Spleen (tissue), 11 donors: ENCODE data around the gene LNPEP. TPM values are rescaled to one million over a fixed set of nuclear protein-coding genes. Genes with fewer than 3 reads are reported as not detected.

Source experiments
- DNase-seq: peaks from one replicate; pipeline ENCODE4 v3.0.0-alpha.2; 2020
- H3K27ac ChIP-seq, 8 donors: fragments of 200-600 bp; sonication (generic) in 7 of 8; 1 replicate in 4 of 8; 2 replicates in 4 of 8; pipeline versions ENCODE4 v1.5.0 to v1.8.0; 2016 to 2021; ENCODE audit warnings: inconsistent platforms in 4 of 8, mild to moderate bottlenecking in 4 of 8, moderate library complexity in 1 of 8
- H3K27me3 ChIP-seq, 7 donors: fragments of 200-600 bp; sonication (generic) in 6 of 7; replicated peaks in 1 of 7; 1 replicate in 4 of 7; 2 replicates in 3 of 7; pipeline versions ENCODE4 v1.5.0 to v1.8.0; 2016 to 2021; ENCODE audit warnings: inconsistent platforms in 3 of 7, mild to moderate bottlenecking in 1 of 7
- H3K36me3 ChIP-seq, 6 donors: fragments of 200-600 bp; sonication (generic) in 5 of 6; 1 replicate in 4 of 6; 2 replicates in 2 of 6; pipeline versions ENCODE4 v1.5.0 to v1.8.0; 2016 to 2021; ENCODE audit warnings: inconsistent platforms in 2 of 6
- H3K4me1 ChIP-seq, 6 donors: fragments of 200-600 bp; sonication (generic) in 5 of 6; 1 replicate in 3 of 6; 2 replicates in 3 of 6; pipeline versions ENCODE4 v1.5.0 to v1.8.0; 2016 to 2021; ENCODE audit warnings: inconsistent platforms in 3 of 6
- H3K4me3 ChIP-seq, 8 donors: fragments of 200-600 bp; sonication (generic) in 7 of 8; 1 replicate in 4 of 8; 2 replicates in 4 of 8; pipeline versions ENCODE4 v1.5.0 to v1.8.0; 2016 to 2021; ENCODE audit warnings: inconsistent platforms in 4 of 8, mild to moderate bottlenecking in 4 of 8, moderate library complexity in 2 of 8
- H3K9me3 ChIP-seq, 8 donors: fragments of 200-600 bp; sonication (generic) in 7 of 8; 1 replicate in 4 of 8; 2 replicates in 4 of 8; pipeline versions ENCODE4 v1.5.0 to v1.8.0; 2016 to 2021; ENCODE audit warnings: inconsistent platforms in 4 of 8
- CTCF ChIP-seq, 11 experiments: fragments of 200-600 bp in 7 of 11; fragments of 450-650 bp in 4 of 11; sonication (generic) in 4 of 11; IDR thresholded peaks in 8 of 11; conservative IDR thresholded peaks in 3 of 11; 1 replicate in 7 of 11; 2 replicates in 4 of 11; pipeline versions ENCODE4 v1.4.0 to v1.8.0; 2016 to 2021; ENCODE audit warnings: antibody characterized with exemption in 11 of 11, inconsistent platforms in 4 of 11, mild to moderate bottlenecking in 1 of 11
- POLR2A ChIP-seq, 3 donors: fragments of 450-650 bp; IDR thresholded peaks; one replicate each; pipeline ENCODE4 v1.5.1; 2017; ENCODE audit warnings: antibody characterized with exemption in 3 of 3, mild to moderate bottlenecking in 1 of 3
- POLR2AphosphoS5 ChIP-seq, 3 donors: sonication (generic); formaldehyde crosslinking; IDR thresholded peaks; one replicate each; pipeline ENCODE4 v1.5.1; 2017; ENCODE audit warnings: antibody characterized with exemption in 3 of 3
- WGBS, 5 donors: extraction: QIAGEN DNeasy Blood & Tissue Kit in 3 of 5; methylation state at CpG; one replicate each; pipeline versions ENCODE4 v1.1.5 to v1.1.7; 2013 to 2018; 5-methylcytosine and 5-hydroxymethylcytosine counted together
- intact Hi-C: fragments of 100-400 bp; cut with DNase I; formaldehyde crosslinking; loops from one replicate; pipeline ENCODE4 v1.15.0; 2023; ENCODE audit warnings: low total_unique reads
- polyA plus RNA-seq, 3 donors: library from polyadenylated mRNA; stranded (reverse); fragments of 200-250 nt; gene quantifications; one replicate each; pipeline ENCODE4 v1.2.1, GENCODE V29; 2013
- total RNA-seq, 7 donors: library from RNA; depleted of rRNA in 3 of 7; stranded (reverse); fragments of >200 nt in 3 of 7; fragmentation: NEBNext Ultra II Directional in 4 of 7; extraction: Animal tissue kit (Norgen Biotek cat#: 25700) in 4 of 7; gene quantifications; one replicate each; pipeline versions ENCODE4 v1.1.0 to v1.2.1, GENCODE V29; 2016 to 2021
- donor health status: healthy with polysubstance abuse.
- donor health status: DM: no; HTN: no; CAD: no; lungs with moderate emphysema.
- donor health status: DM: no; HTN: no; CAD: no.
- donor health status: Bipolar disorder and iron deficiency.
- donor health status: healthy.
- donor health status: DM: no; HTN: no; CAD: no.
- donor health status: DM: yes; HTN: yes; CAD: no.

LNPEP gene
- total and polyA plus RNA-seq, 10 donors = 8.5 to 82.2 (median 65.9) TPM

- peak; percentile 99 for DNase-seq
- H3K27ac ChIP-seq = peak overlapping the region; percentile 94 to 99 (median 98)
- TF ChIP-seq POLR2AphosphoS5 (IDR thresholded peaks at IDR 0.05) (peak; percentile 87 to 92 (median 89)), POLR2A (IDR thresholded peaks at IDR 0.05) (peak; percentile 36 to 76 (median 56)), CTCF (IDR thresholded peaks at IDR 0.05 in 8 of 11, conservative IDR thresholded peaks at IDR 0.05 in 3 of 11) (peak in 9 of 11 experiments; percentile 12 to 59 (median 38))
- H3K36me3 ChIP-seq = no peaks in the 10 kb centered on the region
- no peaks in the 10 kb centered on the region for H3K27me3 ChIP-seq
- 0% methylated on average over 51 to 80 of the region's 80 CpGs for WGBS, 5 donors
- intact Hi-C loops = loop anchor here (5.0 to 10.0 kb wide), 2 partner anchors 50 to 128 kb away; partner anchors contain the start of gene ERAP1
- H3K4me1 ChIP-seq = peaks cover 42 to 79% (median 64%) of the 10 kb centered on the region in 6 donors
- no peaks in the 10 kb centered on the region for H3K9me3 ChIP-seq
- peak overlapping the region; percentile 55 to 91 (median 82) for H3K4me3 ChIP-seq
These were observed 947 bp upstream of the LNPEP start for GRCh38 chr5:96934708-96935558.

- Histone ChIP-seq H3K27ac (peak overlapping the region; percentile 94 to 99 (median 98)), H3K27me3 (no peaks in the 10 kb centered on the region), H3K4me1 (peaks cover 36 to 79% (median 69%) of the 10 kb centered on the region in 6 donors), H3K9me3 (no peaks in the 10 kb centered on the region), H3K4me3 (peak overlapping the region; percentile 55 to 91 (median 82)), H3K36me3 (peaks cover 0 to 3% (median 0%) of the 10 kb centered on the region in 6 donors)
- intact Hi-C loops = loop anchor here (10.0 kb wide), 1 partner anchor 52 kb away; no protein-coding TSS in a partner anchor
- TF ChIP-seq POLR2AphosphoS5 (IDR thresholded peaks at IDR 0.05) = peak; percentile 61 to 84 (median 77)
- peak in 1 of 3 donors; percentile 16 for TF ChIP-seq POLR2A (IDR thresholded peaks at IDR 0.05)
- no peak for TF ChIP-seq CTCF (IDR thresholded peaks at IDR 0.05 in 8 of 11, conservative IDR thresholded peaks at IDR 0.05 in 3 of 11)
- 0 to 1% (median 0%) methylated on average over 25 to 27 of the region's 27 CpGs for WGBS, 5 donors
- DNase-seq = peak; percentile 89
These were observed 796 bp downstream of the LNPEP start for GRCh38 chr5:96936431-96937320.

- peaks cover 0 to 9% (median 0%) of the 10 kb centered on the region in 6 donors for H3K36me3 ChIP-seq
- no peak overlapping the region for H3K27ac ChIP-seq
- 76 to 88% (median 80%) methylated on average over 3 of the region's 3 CpGs for WGBS, 5 donors
- intact Hi-C loops = no loop called here
- DNase-seq = no peak
- TF ChIP-seq CTCF (IDR thresholded peaks at IDR 0.05 in 8 of 11, conservative IDR thresholded peaks at IDR 0.05 in 3 of 11) (no peak), POLR2A (IDR thresholded peaks at IDR 0.05) (no peak), POLR2AphosphoS5 (IDR thresholded peaks at IDR 0.05) (no peak)
- H3K9me3 ChIP-seq = no peaks in the 10 kb centered on the region
- H3K4me1 ChIP-seq = peaks cover 14 to 88% (median 59%) of the 10 kb centered on the region in 6 donors
- H3K4me3 ChIP-seq = no peak overlapping the region
- H3K27me3 ChIP-seq = no peaks in the 10 kb centered on the region
These were observed 4.7 kb downstream of the LNPEP start for GRCh38 chr5:96940586-96940985.
